H7 (cell line): Measurements from ENCODE around the gene SLC45A3. TPM values are rescaled to one million over a fixed set of nuclear protein-coding genes. Genes with fewer than 3 reads are reported as not detected.
A peak's percentile ranks its signal among the peaks of the same experiment; 100 is the strongest.
"Not testable (repeated sequence)": the region's sequence is repeated elsewhere in the genome, so short reads cannot be mapped to it uniquely, and the experiment has no call there.

ENCODE experiments used
- DNase-seq: peaks from one replicate; pipeline ENCODE4 v3.0.0; 2012
- H3K27me3 ChIP-seq: 2 replicates; pipeline ENCODE4 v1.6.0; 2011; ENCODE audit warnings: mild to moderate bottlenecking, low read length; ENCODE audit not compliant: control insufficient read depth, insufficient read depth
- H3K36me3 ChIP-seq: replicated peaks from 2 replicates; pipeline ENCODE4 v1.5.1; 2011; ENCODE audit warnings: low read length; ENCODE audit not compliant: control insufficient read depth, insufficient read depth
- H3K4me3 ChIP-seq: 2 replicates; pipeline ENCODE4 v1.5.1; 2011; ENCODE audit warnings: low read depth, mild to moderate bottlenecking, control low read depth, low read length, moderate library complexity; ENCODE audit not compliant: insufficient read depth
- total RNA-seq: library from RNA; depleted of rRNA; stranded (reverse); fragments of >200 nt; shearing (Covaris generic); gene quantifications from 2 replicates; pipeline ENCODE4 v1.2.3, GENCODE V29; 2014; rRNA removed

SLC45A3 gene
- 19.2 and 20.7 TPM in 2 replicates for total RNA-seq

DNA sequence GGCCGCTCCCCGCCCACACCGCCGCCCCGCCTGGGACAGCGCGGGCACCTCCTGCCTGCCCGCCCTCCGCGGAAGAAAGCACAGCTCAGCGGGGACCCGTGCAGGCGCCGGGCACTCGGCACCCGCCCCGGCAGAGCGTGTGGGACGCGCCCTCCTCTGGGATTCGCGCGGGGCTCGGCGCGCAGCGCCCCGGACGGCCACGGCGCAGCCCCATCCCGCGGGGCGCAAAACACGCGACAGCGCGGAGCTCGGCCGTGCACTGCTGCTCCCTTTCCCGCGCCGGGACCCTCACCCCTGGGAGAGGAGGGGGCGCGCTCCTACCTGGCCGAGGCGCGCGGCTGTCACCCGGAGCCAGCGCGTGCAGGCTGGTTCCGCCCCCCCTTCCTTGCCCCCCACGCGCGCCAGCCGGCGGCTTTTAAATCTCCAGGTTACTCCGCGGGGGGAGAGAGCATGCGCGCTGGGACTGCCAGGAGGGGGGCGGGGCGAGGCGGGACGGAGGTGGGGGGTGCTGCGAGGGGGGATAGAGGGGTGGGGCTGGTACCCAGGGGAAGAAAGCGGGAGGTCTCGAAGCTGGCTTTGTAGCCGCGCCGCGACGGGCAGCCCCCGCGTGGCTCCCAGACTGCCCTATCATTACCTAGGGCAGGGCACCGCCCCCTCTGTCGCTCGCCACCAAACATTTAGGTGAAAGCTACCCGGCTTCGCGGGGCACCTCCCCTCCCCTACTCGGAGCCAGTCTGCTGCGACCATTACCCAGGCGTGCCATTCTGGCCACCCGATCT is at the start of gene SLC45A3:
SLC45A3 (minus strand) TSS at position 437 of the 779 bp plus-strand sequence. CDS start 15,853 bp downstream, outside the sequence.
- peak; percentile 96 for DNase-seq
- H3K36me3 ChIP-seq: no peaks in the 10 kb centered on the region
- peaks cover 2% of the 10 kb centered on the region for H3K27me3 ChIP-seq
- H3K4me3 ChIP-seq: peak within 1 kb of the TSS; percentile 97

- H3K36me3 ChIP-seq: peaks cover 16% of the 10 kb centered on the region
- H3K4me3 ChIP-seq: no peak overlapping the region
- DNase-seq: no peak
- H3K27me3 ChIP-seq: no peaks in the 10 kb centered on the region
Observed at GRCh38 chr1:205726619-205727125, 46.4 kb upstream of the SLC45A3 start.

- Histone ChIP-seq H3K27me3 (no peaks in the 10 kb centered on the region), H3K4me3 (no peak overlapping the region), H3K36me3 (peaks cover 19% of the 10 kb centered on the region)
- no peak for DNase-seq
Observed at GRCh38 chr1:205725514-205725913, 45.2 kb upstream of the SLC45A3 start.

- not testable (repeated sequence) for DNase-seq, H3K4me3 ChIP-seq, H3K27me3 ChIP-seq
- peaks cover 37% of the 10 kb centered on the region for H3K36me3 ChIP-seq
Observed at GRCh38 chr1:205720740-205721139, 40.4 kb upstream of the SLC45A3 start.

DNA sequence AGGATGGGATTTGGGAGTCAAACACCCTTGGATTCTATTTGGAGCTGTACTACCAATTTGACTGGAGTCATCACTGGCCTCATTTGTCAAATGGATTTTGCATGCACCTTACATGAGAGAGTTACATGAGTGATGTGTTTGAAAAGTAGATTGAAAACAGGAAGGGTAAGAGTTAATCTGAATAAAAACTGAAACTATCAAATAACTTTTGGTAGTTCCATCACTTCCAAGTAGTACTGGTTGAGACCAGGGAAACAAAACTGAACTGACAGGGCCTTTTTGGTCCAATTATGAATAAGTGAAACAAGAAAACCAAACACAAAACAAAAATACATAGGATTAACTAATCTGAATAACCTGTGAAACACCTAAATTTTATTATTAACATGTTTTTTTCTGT is 39.5 kb upstream of the SLC45A3 start:
- Histone ChIP-seq H3K27me3 (no peaks in the 10 kb centered on the region), H3K4me3 (no peak overlapping the region), H3K36me3 (peaks cover 41% of the 10 kb centered on the region)
- no peak for DNase-seq

DNA sequence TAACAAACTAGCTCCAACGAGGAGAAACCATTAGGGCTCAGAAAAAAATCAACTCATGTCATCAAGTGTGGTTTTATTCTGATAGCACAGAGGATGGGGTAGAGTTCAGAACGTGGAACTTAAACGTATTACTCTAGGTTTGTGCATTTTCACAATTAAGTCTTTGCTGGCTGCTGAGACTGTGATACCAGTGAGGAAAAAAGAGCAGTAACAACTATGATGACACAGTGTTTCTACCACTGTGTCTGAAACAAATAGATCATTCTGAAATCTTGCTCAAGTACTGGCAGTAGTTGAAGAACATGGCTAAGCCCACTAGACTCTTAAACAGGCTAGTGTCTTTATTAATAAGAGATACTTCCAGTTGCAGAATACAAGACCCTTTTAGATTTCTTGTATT is 38.7 kb upstream of the SLC45A3 start:
- Histone ChIP-seq H3K36me3 (peaks cover 41% of the 10 kb centered on the region), H3K4me3 (no peak overlapping the region), H3K27me3 (no peaks in the 10 kb centered on the region)
- no peak for DNase-seq

GRCh38 chr1:205716371-205717132 is 36.2 kb upstream of the SLC45A3 start:
- no peak for DNase-seq
- no peak overlapping the region for H3K4me3 ChIP-seq
- H3K36me3 ChIP-seq: peaks cover 34% of the 10 kb centered on the region
- H3K27me3 ChIP-seq: no peaks in the 10 kb centered on the region

- no peak for DNase-seq
- Histone ChIP-seq H3K36me3 (peaks cover 29% of the 10 kb centered on the region), H3K4me3 (no peak overlapping the region), H3K27me3 (no peaks in the 10 kb centered on the region)
Observed at GRCh38 chr1:205715628-205716027, 35.3 kb upstream of the SLC45A3 start.

DNA sequence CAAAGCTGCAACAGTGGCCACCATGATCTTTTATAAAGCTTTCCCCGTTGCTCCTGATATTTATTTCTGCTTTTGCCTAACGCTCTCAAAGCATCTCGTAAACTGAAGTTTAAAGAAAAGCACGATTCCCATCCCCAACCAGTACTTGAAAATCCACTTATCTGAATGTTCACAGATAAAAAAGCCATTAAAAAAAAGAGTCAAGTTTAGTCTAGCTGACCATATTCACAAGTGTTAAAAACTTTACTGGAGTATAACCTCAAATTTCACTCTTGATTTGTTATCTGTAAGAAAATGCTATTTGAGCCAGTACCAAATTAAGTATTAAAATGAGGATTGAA is 34.6 kb upstream of the SLC45A3 start:
- Histone ChIP-seq H3K27me3 (no peaks in the 10 kb centered on the region), H3K36me3 (peaks cover 22% of the 10 kb centered on the region), H3K4me3 (no peak overlapping the region)
- DNase-seq: no peak

- H3K4me3 ChIP-seq: no peak overlapping the region
- no peak for DNase-seq
- no peaks in the 10 kb centered on the region for H3K27me3 ChIP-seq
- H3K36me3 ChIP-seq: peaks cover 17% of the 10 kb centered on the region
Observed at GRCh38 chr1:205714190-205714905, 34.0 kb upstream of the SLC45A3 start.

DNA sequence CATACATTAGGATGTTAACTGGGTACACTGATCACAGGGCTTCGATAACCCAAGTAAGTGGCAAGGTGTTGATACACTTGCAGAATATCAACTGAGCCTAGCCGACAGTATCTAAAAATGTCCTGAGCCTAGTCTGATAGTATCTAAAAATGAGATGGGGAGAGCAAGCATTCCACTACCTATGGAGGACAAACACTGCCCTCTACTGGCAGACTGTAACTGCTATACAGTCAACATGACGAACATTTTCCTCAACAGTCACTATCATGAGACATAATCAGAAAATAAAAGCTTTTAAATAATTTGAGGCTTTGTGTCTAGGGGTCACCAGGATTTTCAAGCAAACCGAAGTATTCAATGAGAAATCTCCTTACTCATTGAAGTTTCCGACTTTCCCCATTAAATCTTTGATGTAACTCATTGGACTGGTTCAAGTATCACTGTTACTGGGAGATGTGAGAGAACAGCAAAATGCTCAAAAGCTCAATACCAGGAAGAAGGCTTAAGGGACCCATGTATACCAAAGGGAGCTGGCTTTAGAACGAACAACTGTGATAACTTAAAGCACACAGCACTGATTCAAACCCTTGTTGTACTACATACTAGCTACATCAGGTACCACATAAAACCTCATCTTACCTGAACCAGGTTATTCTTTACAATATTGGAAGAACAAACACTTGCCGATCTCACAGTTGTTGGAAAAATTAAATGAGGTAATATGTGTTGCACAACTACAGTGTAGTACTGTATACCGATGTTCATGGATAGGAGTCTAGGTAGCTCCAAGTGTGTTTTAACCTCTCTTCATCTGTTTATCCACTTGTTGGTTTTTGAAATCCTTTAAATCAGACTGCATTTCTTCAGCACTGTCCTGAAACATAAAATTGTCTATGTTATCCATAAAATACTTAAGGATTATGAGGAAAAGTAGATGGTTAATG is 31.1 kb upstream of the SLC45A3 start:
- no peak overlapping the region for H3K4me3 ChIP-seq
- peaks cover 7% of the 10 kb centered on the region for H3K36me3 ChIP-seq
- peak; percentile 76 for DNase-seq
- H3K27me3 ChIP-seq: no peaks in the 10 kb centered on the region

- no peak for DNase-seq
- Histone ChIP-seq H3K36me3 (peaks cover 4% of the 10 kb centered on the region), H3K27me3 (no peaks in the 10 kb centered on the region), H3K4me3 (no peak overlapping the region)
Observed at GRCh38 chr1:205710201-205711062, 30.1 kb upstream of the SLC45A3 start.

DNA sequence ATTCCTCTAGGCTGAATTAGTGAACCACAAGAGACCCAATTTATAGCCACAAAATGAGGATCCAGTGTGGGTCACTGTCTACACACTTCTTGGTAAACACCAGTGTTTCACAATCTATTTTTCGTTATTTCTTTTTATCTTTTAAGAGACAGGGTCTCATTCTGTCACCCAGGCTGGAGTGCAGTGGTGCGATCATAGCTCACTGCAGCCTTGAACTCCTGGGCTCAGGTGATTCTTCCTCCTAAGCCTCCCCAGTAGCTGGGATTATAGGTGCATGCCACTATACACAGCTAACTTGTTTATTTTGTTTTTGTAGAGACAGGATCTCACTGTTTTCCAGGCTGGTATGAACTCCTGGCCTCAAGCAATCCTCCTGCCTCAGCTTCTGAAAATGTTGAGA is 29.3 kb upstream of the SLC45A3 start:
- no peak for DNase-seq
- Histone ChIP-seq H3K4me3 (no peak overlapping the region), H3K36me3 (peaks cover 4% of the 10 kb centered on the region)

More for the DNA sequence above, 29.3 kb upstream of the SLC45A3 start:
- H3K27me3 ChIP-seq: no peaks in the 10 kb centered on the region
